Measurements from ENCODE around the gene MEIS2.

GRCh38 chr15:36970522-36970921, 129.8 kb downstream of the MEIS2 start:
- no peak for TF ChIP-seq CTCF (IDR thresholded peaks at IDR 0.05)
- TF ChIP-seq POLR2A (IDR thresholded peaks at IDR 0.05) = no peak

Data from thyroid gland (tissue), 4 donors.